Trophoblast cell (in vitro differentiated cells and primary cell): Measurements from ENCODE around the gene UBR1.

ENCODE experiments used
- DNase-seq, 2 donors: peaks; one replicate each; pipeline ENCODE4 v3.0.0-alpha.2; 2016
- H2AFZ ChIP-seq: 2 replicates; pipeline ENCODE4 v1.6.1; 2013; ENCODE audit warnings: low read length, moderate library complexity, mild to moderate bottlenecking; ENCODE audit not compliant: insufficient read depth, poor library complexity
- H2AK5ac ChIP-seq: 2 replicates; pipeline ENCODE4 v1.6.1; 2013; ENCODE audit warnings: mild to moderate bottlenecking, low read length
- H2BK120ac ChIP-seq: 2 replicates; pipeline ENCODE4 v1.6.1; 2013; ENCODE audit warnings: low read length, mild to moderate bottlenecking, moderate library complexity; ENCODE audit not compliant: insufficient read depth, poor library complexity
- H2BK12ac ChIP-seq: 2 replicates; pipeline ENCODE4 v1.6.1; 2013; ENCODE audit warnings: mild to moderate bottlenecking, low read length, moderate library complexity
- H2BK5ac ChIP-seq: 2 replicates; pipeline ENCODE4 v1.6.1; 2013; ENCODE audit warnings: low read length, low read depth, moderate library complexity, mild to moderate bottlenecking; ENCODE audit not compliant: poor library complexity
- H3K14ac ChIP-seq: 2 replicates; pipeline ENCODE4 v1.6.1; 2013; ENCODE audit warnings: mild to moderate bottlenecking, low read length
- H3K18ac ChIP-seq: 2 replicates; pipeline ENCODE4 v1.6.1; 2013; ENCODE audit warnings: mild to moderate bottlenecking, low read length
- H3K23ac ChIP-seq: 2 replicates; pipeline ENCODE4 v1.6.1; 2013; ENCODE audit warnings: low read length
- H3K27ac ChIP-seq: 2 replicates; pipeline ENCODE4 v1.5.1; 2013; ENCODE audit warnings: low read depth, mild to moderate bottlenecking, inconsistent platforms, low read length, moderate library complexity
- H3K27me3 ChIP-seq: 2 replicates; pipeline ENCODE4 v1.6.1; 2013; ENCODE audit warnings: inconsistent platforms, mild to moderate bottlenecking, low read length, moderate library complexity; ENCODE audit not compliant: insufficient read depth
- H3K36me3 ChIP-seq, 2 experiments: 1 replicate in 1 of 2; 2 replicates in 1 of 2; pipeline ENCODE4 v1.6.1; 2013; ENCODE audit warnings: low read length in 2 of 2, mild to moderate bottlenecking in 2 of 2, moderate library complexity in 1 of 2; ENCODE audit not compliant: insufficient read depth in 2 of 2, control insufficient read depth in 1 of 2
- H3K4ac ChIP-seq: 2 replicates; pipeline ENCODE4 v1.6.1; 2013; ENCODE audit warnings: low read depth, mild to moderate bottlenecking, low read length, moderate library complexity
- H3K4me1 ChIP-seq, 2 experiments: 1 replicate in 1 of 2; 2 replicates in 1 of 2; pipeline ENCODE4 v1.6.1; 2013; ENCODE audit warnings: low read length in 2 of 2, mild to moderate bottlenecking in 2 of 2, moderate library complexity in 1 of 2; ENCODE audit not compliant: insufficient read depth in 2 of 2, control insufficient read depth in 1 of 2
- H3K4me2 ChIP-seq: 2 replicates; pipeline ENCODE4 v1.6.1; 2013; ENCODE audit warnings: inconsistent platforms, mild to moderate bottlenecking, low read length, moderate library complexity
- H3K4me3 ChIP-seq: 2 replicates; pipeline ENCODE4 v1.5.1; 2013; ENCODE audit warnings: mild to moderate bottlenecking, low read depth, low read length, inconsistent platforms
- H3K79me1 ChIP-seq: one replicate; pipeline ENCODE4 v1.6.1; 2013; ENCODE audit warnings: low read length
- H3K79me2 ChIP-seq: 2 replicates; pipeline ENCODE4 v1.6.1; 2013; ENCODE audit warnings: low read length, mild to moderate bottlenecking; ENCODE audit not compliant: control insufficient read depth, insufficient read depth, poor library complexity
- H3K9ac ChIP-seq: 2 replicates; pipeline ENCODE4 v1.6.1; 2013; ENCODE audit warnings: mild to moderate bottlenecking, low read length
- H3K9me3 ChIP-seq: 2 replicates; pipeline ENCODE4 v1.6.1; 2013; ENCODE audit warnings: low read depth, mild to moderate bottlenecking, control low read depth, inconsistent platforms, low read length; ENCODE audit not compliant: insufficient read depth
- H4K12ac ChIP-seq: 2 replicates; pipeline ENCODE4 v1.6.1; 2013; ENCODE audit warnings: low read depth, mild to moderate bottlenecking, low read length, moderate library complexity
- H4K8ac ChIP-seq: 2 replicates; pipeline ENCODE4 v1.6.1; 2013; ENCODE audit warnings: low read depth, mild to moderate bottlenecking, low read length, moderate library complexity
- H4K91ac ChIP-seq: one replicate; pipeline ENCODE4 v1.6.1; 2013; ENCODE audit warnings: low read depth, mild to moderate bottlenecking, low read length, moderate library complexity
- WGBS: extraction: QIAGEN DNeasy Blood & Tissue Kit; methylation state at CpG from one replicate; pipeline ENCODE4 v1.1.7; 2013; ENCODE audit warnings: missing lambda C conversion rate; ENCODE audit not compliant: insufficient read length, insufficient coverage; ENCODE audit errors: extremely low coverage; 5-methylcytosine and 5-hydroxymethylcytosine counted together

Gene UBR1

DNA sequence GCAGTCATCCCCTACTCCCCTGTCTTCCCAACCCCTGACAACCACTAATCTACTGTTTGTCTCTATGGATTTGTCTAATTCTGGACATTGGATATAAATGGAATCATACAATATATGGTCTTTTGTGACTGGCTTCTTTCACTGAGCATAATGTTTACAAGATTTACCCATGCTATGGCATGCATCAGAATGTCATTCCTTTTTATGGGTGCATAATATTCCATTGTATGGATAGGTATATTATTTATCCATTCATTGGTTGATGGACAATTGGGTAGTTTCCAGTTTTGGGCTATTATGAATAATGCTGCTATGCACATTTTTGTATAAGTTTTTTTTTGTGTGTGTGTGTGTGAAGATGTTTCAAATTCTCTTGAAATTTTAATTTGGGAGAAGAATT, 168.7 kb downstream of the UBR1 start:
- Histone ChIP-seq H3K27ac (no peak overlapping the region), H4K12ac (no peak overlapping the region), H3K27me3 (no peaks in the 10 kb centered on the region), H3K9ac (no peak overlapping the region), H3K18ac (no peak overlapping the region), H3K36me3 (peaks cover 1 to 2% of the 10 kb centered on the region in 2 experiments), H3K4ac (no peak overlapping the region), H4K91ac (no peak overlapping the region), H3K23ac (no peak overlapping the region), H3K4me2 (no peak overlapping the region), H3K79me2 (no peaks in the 10 kb centered on the region), H2BK5ac (no peak overlapping the region), H3K4me1 (no peaks in the 10 kb centered on the region), H4K8ac (no peak overlapping the region), H2BK120ac (no peak overlapping the region), H2BK12ac (no peak overlapping the region), H2AFZ (no peak overlapping the region), H3K79me1 (no peaks in the 10 kb centered on the region), H3K14ac (no peak overlapping the region), H3K4me3 (no peak overlapping the region), H2AK5ac (no peak overlapping the region), H3K9me3 (no peaks in the 10 kb centered on the region)
- no peak for DNase-seq

DNA sequence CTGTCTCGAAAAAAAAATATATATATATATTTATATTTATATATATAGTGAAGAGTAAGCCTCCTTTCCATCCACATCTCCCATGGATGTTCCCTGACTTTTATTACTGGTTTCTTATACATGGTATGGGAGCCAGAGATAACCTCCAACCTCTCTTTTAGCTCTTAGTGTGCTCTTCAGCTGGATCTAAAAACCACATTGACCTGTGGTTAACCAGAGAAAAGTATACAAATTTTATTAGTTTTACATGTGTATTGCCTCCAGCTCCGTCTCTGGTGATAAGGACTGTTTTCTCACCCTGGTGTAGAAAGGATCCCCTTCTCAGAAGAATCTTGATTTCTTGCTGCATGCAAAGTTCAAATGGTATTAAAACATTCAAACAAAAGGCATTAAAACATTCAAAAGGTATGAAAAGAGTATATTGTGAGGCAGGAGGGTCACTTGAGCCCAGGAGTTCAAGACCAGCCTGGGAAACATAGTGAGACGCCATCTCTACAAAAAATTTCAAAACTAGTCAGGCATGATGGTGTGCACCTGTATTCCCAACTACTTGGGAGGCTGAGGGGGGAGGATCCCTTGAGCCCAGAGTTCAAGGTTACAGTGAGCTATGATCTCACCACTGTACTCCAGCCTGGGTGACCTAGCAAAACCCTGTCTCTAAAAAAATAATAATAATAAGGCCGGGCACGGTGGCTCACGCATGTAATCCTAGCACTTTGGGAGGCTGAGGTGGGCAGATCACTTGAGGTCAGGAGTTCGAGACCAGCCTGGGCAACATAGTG, 171.8 kb downstream of the UBR1 start:
- Histone ChIP-seq H3K79me2 (no peaks in the 10 kb centered on the region), H3K4me2 (no peak overlapping the region), H2AFZ (no peak overlapping the region), H2AK5ac (no peak overlapping the region), H4K8ac (no peak overlapping the region), H3K9me3 (no peaks in the 10 kb centered on the region), H3K27ac (no peak overlapping the region), H3K18ac (no peak overlapping the region), H4K12ac (no peak overlapping the region), H3K79me1 (no peaks in the 10 kb centered on the region), H4K91ac (no peak overlapping the region), H3K4me1 (no peaks in the 10 kb centered on the region), H3K27me3 (no peaks in the 10 kb centered on the region), H3K36me3 (no peaks in the 10 kb centered on the region), H2BK120ac (no peak overlapping the region), H3K9ac (no peak overlapping the region), H3K14ac (no peak overlapping the region), H3K4ac (no peak overlapping the region), H3K23ac (no peak overlapping the region), H2BK12ac (no peak overlapping the region), H2BK5ac (no peak overlapping the region), H3K4me3 (no peak overlapping the region)
- no CpG with 5 or more reads among the region's 7 CpGs for WGBS
- DNase-seq: no peak

DNA sequence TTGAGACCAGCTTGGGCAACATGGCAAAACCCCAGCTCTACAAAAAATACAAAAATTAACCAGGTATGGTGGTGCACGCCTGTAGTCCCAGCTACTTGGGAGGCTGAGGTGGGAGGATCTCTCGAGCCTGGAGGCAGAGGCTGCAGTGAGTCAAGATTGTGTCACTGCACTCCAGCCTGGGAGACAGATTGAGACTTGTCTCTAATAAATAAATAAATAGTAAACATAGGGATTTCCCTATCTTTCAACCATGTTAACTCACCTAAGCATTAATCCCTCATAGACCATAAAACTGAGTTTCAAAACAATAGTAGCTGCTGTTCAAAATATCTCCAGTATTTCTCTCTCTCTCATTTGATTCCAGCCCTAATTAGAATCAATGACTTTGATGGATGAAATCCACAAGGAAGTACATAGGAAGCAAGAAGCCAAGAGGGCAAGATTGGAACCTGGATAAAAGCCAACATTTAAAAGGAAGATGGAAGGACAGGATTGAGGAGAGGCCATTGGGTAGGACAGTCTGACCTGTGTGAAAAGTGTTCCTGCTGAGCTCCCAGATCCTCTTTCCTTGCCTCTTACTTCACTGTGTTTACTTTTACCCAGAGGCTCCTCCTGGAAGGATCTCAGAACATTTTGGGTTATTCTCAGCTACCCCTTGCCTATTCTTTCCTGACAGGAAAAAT, 172.9 kb downstream of the UBR1 start:
- H3K4ac ChIP-seq: no peak overlapping the region
- no peak overlapping the region for H3K14ac ChIP-seq

DNA sequence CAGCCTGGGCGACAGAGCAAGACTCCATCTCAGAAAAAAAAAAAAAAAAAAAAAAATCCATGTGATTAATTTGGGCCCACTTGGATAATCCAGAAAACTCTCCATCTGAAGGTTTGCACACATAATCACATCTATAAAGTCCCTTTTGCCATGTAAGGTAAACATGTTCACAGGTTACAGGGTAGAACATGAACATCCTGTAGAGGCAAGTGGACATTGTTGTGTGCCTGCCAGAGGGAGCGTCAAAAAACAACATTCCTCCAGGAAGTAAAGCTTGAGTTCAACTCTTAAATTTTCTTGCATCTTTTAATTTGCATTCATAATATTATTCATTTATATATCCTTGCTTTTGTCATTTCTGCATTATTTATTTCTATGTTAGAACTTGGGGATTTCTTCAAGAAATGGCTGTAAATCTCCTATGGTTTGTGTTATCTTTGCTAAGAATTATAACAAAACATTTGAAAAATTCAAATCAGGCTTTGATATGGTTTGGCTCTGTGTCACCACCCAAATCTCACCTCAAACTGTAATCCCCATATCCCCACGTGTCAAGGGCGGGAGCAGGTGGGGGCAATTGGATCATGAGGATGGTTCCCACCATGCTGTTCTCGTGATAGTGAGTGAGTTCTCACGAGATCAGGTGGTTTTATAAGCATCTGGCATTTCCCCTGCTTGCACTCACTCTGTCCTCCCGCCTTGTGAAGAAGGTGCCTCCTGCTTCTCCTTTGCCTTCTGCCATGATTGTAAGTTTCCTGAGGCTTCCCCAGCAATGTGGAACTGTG, 173.9 kb downstream of the UBR1 start:
- Histone ChIP-seq H3K27me3 (no peaks in the 10 kb centered on the region), H3K79me2 (no peaks in the 10 kb centered on the region), H2BK12ac (no peak overlapping the region), H3K36me3 (no peaks in the 10 kb centered on the region), H3K4me2 (no peak overlapping the region), H4K12ac (no peak overlapping the region), H3K14ac (no peak overlapping the region), H3K23ac (no peak overlapping the region), H4K91ac (no peak overlapping the region), H3K9me3 (no peaks in the 10 kb centered on the region), H2BK5ac (no peak overlapping the region), H2BK120ac (no peak overlapping the region), H3K4me1 (no peaks in the 10 kb centered on the region), H3K79me1 (no peaks in the 10 kb centered on the region), H3K27ac (no peak overlapping the region), H3K9ac (no peak overlapping the region), H2AK5ac (no peak overlapping the region), H4K8ac (no peak overlapping the region), H3K18ac (no peak overlapping the region), H3K4me3 (no peak overlapping the region), H3K4ac (no peak overlapping the region), H2AFZ (no peak overlapping the region)
- DNase-seq: no peak
- no CpG with 5 or more reads among the region's 7 CpGs for WGBS

More for the DNA sequence above, 172.9 kb downstream of the UBR1 start:
- H2BK5ac ChIP-seq: no peak overlapping the region
- no peak overlapping the region for H2BK12ac ChIP-seq
- no peak overlapping the region for H4K91ac ChIP-seq
- no peaks in the 10 kb centered on the region for H3K79me1 ChIP-seq
- H4K12ac ChIP-seq: no peak overlapping the region
- no peak overlapping the region for H3K27ac ChIP-seq
- no peaks in the 10 kb centered on the region for H3K36me3 ChIP-seq
- H3K4me2 ChIP-seq: no peak overlapping the region
- no peak overlapping the region for H4K8ac ChIP-seq
- H3K4me3 ChIP-seq: no peak overlapping the region
- no peaks in the 10 kb centered on the region for H3K79me2 ChIP-seq
- H3K9ac ChIP-seq: no peak overlapping the region
- H2AK5ac ChIP-seq: no peak overlapping the region
- H2AFZ ChIP-seq: no peak overlapping the region
- H2BK120ac ChIP-seq: no peak overlapping the region
- no peaks in the 10 kb centered on the region for H3K9me3 ChIP-seq
- H3K23ac ChIP-seq: no peak overlapping the region
- H3K27me3 ChIP-seq: no peaks in the 10 kb centered on the region
- no peak overlapping the region for H3K18ac ChIP-seq
- no peaks in the 10 kb centered on the region for H3K4me1 ChIP-seq
- no CpG with 5 or more reads among the region's 2 CpGs for WGBS
- no peak for DNase-seq
